ENCODE data around the gene ZNF284. TPM values are rescaled to one million over a fixed set of nuclear protein-coding genes. Genes with fewer than 3 reads are reported as not detected.

The ZNF284 gene
- total RNA-seq, 1 experiment from 2014 or later = 2.6 TPM

GRCh38 chr19:44131955-44132354, 60.0 kb downstream of the ZNF284 start:
- no peaks in the 10 kb centered on the region for H3K79me1 ChIP-seq (ENCODE audit: insufficient read depth, low read depth, low read length, poor library complexity, severe bottlenecking)
- H2BK12ac ChIP-seq (ENCODE audit: insufficient read length, low read depth, low read length) = no peak overlapping the region
- no peak overlapping the region for H2AK5ac ChIP-seq (ENCODE audit: insufficient read length, low read length)
- H3K23me2 ChIP-seq (ENCODE audit: insufficient read length, low read depth, low read length, poor library complexity, severe bottlenecking) = no peaks in the 10 kb centered on the region
- no peak overlapping the region for H2BK20ac ChIP-seq (ENCODE audit: low read depth, low read length, poor library complexity, severe bottlenecking)
- H2BK5ac ChIP-seq (ENCODE audit: insufficient read length, low read length) = no peak overlapping the region
- H4K91ac ChIP-seq (ENCODE audit: insufficient read length, low read depth, low read length) = no peak overlapping the region
- Mint-ChIP-seq H3K4me3 (no peak overlapping the region), H3K27me3 (ENCODE audit: low read depth) (peaks cover under 1% of the 10 kb centered on the region), H3K9me3 (peaks cover 13 to 25% of the 10 kb centered on the region in 2 experiments; a peak in 4 of 5 replicates), H3K4me1 (no peaks in the 10 kb centered on the region), H3K27ac (no peak overlapping the region), H3K36me3 (ENCODE audit: insufficient read depth in 1 of 3, low read depth in 3 of 3) (peaks cover 22 to 39% (median 29%) of the 10 kb centered on the region in 3 experiments)
- WGBS (ENCODE audit: extremely low coverage, insufficient read length, low lambda C conversion rate) = no CpG with 5 or more reads among the region's 5 CpGs
- H3K14ac ChIP-seq (ENCODE audit: insufficient read depth, low read length) = no peak overlapping the region
- H3T11ph ChIP-seq (ENCODE audit: low read length) = no peak overlapping the region
- no peak overlapping the region for H3K56ac ChIP-seq (ENCODE audit: insufficient read length, low read depth, low read length)
- H3K27me3 ChIP-seq (ENCODE audit: insufficient read depth, low read length) = no peaks in the 10 kb centered on the region
- no peak overlapping the region for H2AFZ ChIP-seq (ENCODE audit: low read length)
- no peaks in the 10 kb centered on the region for H3K4me1 ChIP-seq (ENCODE audit: insufficient read depth, low read length)
- no peak for TF ChIP-seq CTCF (conservative IDR thresholded peaks at IDR 0.05)
- no peak overlapping the region for H3K9ac ChIP-seq (ENCODE audit: extremely low read depth, insufficient read length, low read length)
- H4K5ac ChIP-seq (ENCODE audit: insufficient read length, low read depth, low read length) = no peak overlapping the region
- no peak overlapping the region for H4K8ac ChIP-seq (replicated peaks; ENCODE audit: insufficient read length, low read depth, low read length)
- H3K9me3 ChIP-seq (ENCODE audit: control insufficient read depth, low read depth, low read length) = peaks cover 18% of the 10 kb centered on the region
- no peak overlapping the region for H2BK15ac ChIP-seq (ENCODE audit: low read depth, low read length)
- H3K27ac ChIP-seq (ENCODE audit: insufficient read length, low read depth, low read length) = no peak overlapping the region
- H3K4me2 ChIP-seq (ENCODE audit: insufficient read depth, insufficient read length, low read length) = no peak overlapping the region
- no peak overlapping the region for H3K18ac ChIP-seq (ENCODE audit: insufficient read length, low read depth, low read length)
- H3K23ac ChIP-seq (ENCODE audit: insufficient read length, low read depth, low read length) = no peak overlapping the region
- no peak for DNase-seq
- H4K20me1 ChIP-seq (ENCODE audit: control insufficient read depth, insufficient read depth, insufficient read length) = no peaks in the 10 kb centered on the region
- no peaks in the 10 kb centered on the region for H3K79me2 ChIP-seq (ENCODE audit: insufficient read depth, low read length)
- no peak overlapping the region for H3K4ac ChIP-seq (ENCODE audit: low read depth, low read length)
- no peak overlapping the region for H2BK120ac ChIP-seq (ENCODE audit: low read depth, low read length, poor library complexity, severe bottlenecking)

Other genes with a start within 250 kb of the ZNF284 start
- 10.4 and 11.6 TPM in 2 replicates for gene ZNF283, start 244.8 kb upstream of the ZNF284 start, total RNA-seq (2021)
- 2.0 and 2.7 TPM in 2 replicates for gene ZNF404, start 188.2 kb upstream of the ZNF284 start, total RNA-seq (2021)
- 18.4 and 19.8 TPM in 2 replicates for gene ZNF45, start 136.9 kb upstream of the ZNF284 start, total RNA-seq (2021)
- gene ZNF221, start 120.9 kb upstream of the ZNF284 start, total RNA-seq (2021) = 6.4 and 8.0 TPM in 2 replicates
- gene ZNF155, start 88.0 kb upstream of the ZNF284 start, total RNA-seq (2021) = 8.1 and 10.1 TPM in 2 replicates
- gene ZNF230, start 69.2 kb upstream of the ZNF284 start, total RNA-seq (2021) = 3.1 and 3.5 TPM in 2 replicates
- 5.4 and 6.6 TPM in 2 replicates for gene ZNF222, start 46.8 kb upstream of the ZNF284 start, total RNA-seq (2021)
- gene ZNF223, start 20.1 kb upstream of the ZNF284 start, total RNA-seq (2021) = 4.3 and 4.8 TPM in 2 replicates
- gene ZNF224, start 22.2 kb downstream of the ZNF284 start, total RNA-seq (2021) = 15.2 and 19.0 TPM in 2 replicates
- gene ZNF225, start 41.2 kb downstream of the ZNF284 start, total RNA-seq (2021) = 3.9 and 4.8 TPM in 2 replicates
- gene ZNF234, start 69.4 kb downstream of the ZNF284 start, total RNA-seq (2021) = 12.4 TPM in 2 replicates
- 12.1 and 15.3 TPM in 2 replicates for gene ZNF226, start 92.9 kb downstream of the ZNF284 start, total RNA-seq (2021)
- 19.8 and 22.6 TPM in 2 replicates for gene ZNF227, start 140.4 kb downstream of the ZNF284 start, total RNA-seq (2021)
- 1.9 and 2.5 TPM in 2 replicates for gene ZNF233, start 187.7 kb downstream of the ZNF284 start, total RNA-seq (2021)
- 5.4 and 6.6 TPM in 2 replicates for gene ZNF235, start 232.9 kb downstream of the ZNF284 start, total RNA-seq (2021)

Measured in H9 (cell line).